SH-SY5Y (cell line): ENCODE results near the gene GLMN.

Source experiments
- GATA2 ChIP-seq: IDR thresholded peaks from 2 replicates; pipeline ENCODE4 v1.6.1; 2011; ENCODE audit warnings: mild to moderate bottlenecking, low read depth, low read length
- GATA3 ChIP-seq: IDR thresholded peaks from 2 replicates; pipeline ENCODE4 v1.6.1; 2011; ENCODE audit warnings: low read depth, mild to moderate bottlenecking, low read length, moderate library complexity

DNA sequence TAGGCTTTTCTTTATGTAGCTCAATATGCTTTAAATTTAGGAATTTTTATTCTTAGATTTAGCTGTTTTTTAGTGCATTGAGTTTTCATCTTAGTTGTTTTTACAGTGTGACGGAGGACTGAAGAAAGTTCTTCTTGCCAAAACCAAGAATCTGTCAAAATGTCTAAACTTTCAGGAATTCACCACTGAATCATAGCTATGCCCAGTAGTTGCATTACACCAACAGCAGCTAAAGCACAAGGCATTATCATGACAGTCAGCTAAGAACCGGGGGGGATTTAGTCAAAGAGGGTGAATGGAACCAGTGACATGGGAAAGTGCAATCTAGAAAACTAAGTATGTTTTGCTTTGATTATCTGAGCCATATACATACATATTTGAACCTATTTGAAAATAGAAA is 87.6 kb downstream of the GLMN start:
- TF ChIP-seq GATA2 (no peak), GATA3 (no peak)
